Uterus (tissue), 2 donors: ENCODE data around the gene S100P.
"Not testable (repeated sequence)": the region's sequence is repeated elsewhere in the genome, so short reads cannot be mapped to it uniquely, and the experiment has no call there.

Source experiments
- POLR2A ChIP-seq, 2 donors: fragments of 450-650 bp; IDR thresholded peaks; one replicate each; pipeline ENCODE4 v1.6.1; 2016; ENCODE audit warnings: antibody characterized with exemption in 2 of 2, mild to moderate bottlenecking in 1 of 2, moderate library complexity in 1 of 2
- TF ChIP-seq, protein P1 (sequence below), 4 experiments: fragments of 200-600 bp in 2 of 4; fragments of 450-650 bp in 2 of 4; sonication (generic) in 2 of 4; IDR thresholded peaks; one replicate each; pipeline ENCODE4 v1.5.1; 2016 to 2019; ENCODE audit warnings: antibody characterized with exemption in 4 of 4, mild to moderate bottlenecking in 2 of 4, moderate library complexity in 1 of 4

GRCh38 chr4:6655291-6655690, 38.4 kb upstream of the S100P start:
- not testable (repeated sequence) for TF ChIP-seq POLR2A (IDR thresholded peaks at IDR 0.05)
- TF ChIP-seq, protein P1, sequence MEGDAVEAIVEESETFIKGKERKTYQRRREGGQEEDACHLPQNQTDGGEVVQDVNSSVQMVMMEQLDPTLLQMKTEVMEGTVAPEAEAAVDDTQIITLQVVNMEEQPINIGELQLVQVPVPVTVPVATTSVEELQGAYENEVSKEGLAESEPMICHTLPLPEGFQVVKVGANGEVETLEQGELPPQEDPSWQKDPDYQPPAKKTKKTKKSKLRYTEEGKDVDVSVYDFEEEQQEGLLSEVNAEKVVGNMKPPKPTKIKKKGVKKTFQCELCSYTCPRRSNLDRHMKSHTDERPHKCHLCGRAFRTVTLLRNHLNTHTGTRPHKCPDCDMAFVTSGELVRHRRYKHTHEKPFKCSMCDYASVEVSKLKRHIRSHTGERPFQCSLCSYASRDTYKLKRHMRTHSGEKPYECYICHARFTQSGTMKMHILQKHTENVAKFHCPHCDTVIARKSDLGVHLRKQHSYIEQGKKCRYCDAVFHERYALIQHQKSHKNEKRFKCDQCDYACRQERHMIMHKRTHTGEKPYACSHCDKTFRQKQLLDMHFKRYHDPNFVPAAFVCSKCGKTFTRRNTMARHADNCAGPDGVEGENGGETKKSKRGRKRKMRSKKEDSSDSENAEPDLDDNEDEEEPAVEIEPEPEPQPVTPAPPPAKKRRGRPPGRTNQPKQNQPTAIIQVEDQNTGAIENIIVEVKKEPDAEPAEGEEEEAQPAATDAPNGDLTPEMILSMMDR (IDR thresholded peaks at IDR 0.05), result not testable (repeated sequence)
